Stimulated activated naive CD8-positive, alpha-beta T cell treated with anti-CD3 and anti-CD28 coated beads, Interleukin-15, Interleukin-2, amounts not matched to agents 100 U/mL and 50 U/mL, for 24 hours (primary cell): ENCODE results near the gene C11orf98.
"Not testable (repeated sequence)": the region's sequence is repeated elsewhere in the genome, so short reads cannot be mapped to it uniquely, and the experiment has no call there.

Experiments
- ATAC-seq: fragments of 150-1000 bp; cut with Tn5 transposase; one replicate; pipeline ENCODE4 v1.10.0; 2021
- DNase-seq: peaks from one replicate; pipeline ENCODE4 v3.0.0; 2021

C11orf98 gene

GRCh38 chr11:62665075-62665598 lies at the start of gene C11orf98, which contains the start of gene CSKMT:
C11orf98 (minus strand) TSS chr11:62665210; CDS start chr11:62665169, 41 bp downstream.
CSKMT (plus strand) TSS chr11:62665312; CDS start chr11:62665880, 568 bp downstream.
- ATAC-seq, result peak; percentile 89
- DNase-seq, result peak; percentile 97

- ATAC-seq (no peak), DNase-seq (no peak)
These were observed 48.3 kb upstream of the C11orf98 start for GRCh38 chr11:62713343-62713742.

GRCh38 chr11:62712861-62713260 lies 47.9 kb upstream of the C11orf98 start:
- no peak for DNase-seq
- ATAC-seq, result no peak

GRCh38 chr11:62712276-62712812 lies 47.3 kb upstream of the C11orf98 start:
- no peak for ATAC-seq
- no peak for DNase-seq

DNA sequence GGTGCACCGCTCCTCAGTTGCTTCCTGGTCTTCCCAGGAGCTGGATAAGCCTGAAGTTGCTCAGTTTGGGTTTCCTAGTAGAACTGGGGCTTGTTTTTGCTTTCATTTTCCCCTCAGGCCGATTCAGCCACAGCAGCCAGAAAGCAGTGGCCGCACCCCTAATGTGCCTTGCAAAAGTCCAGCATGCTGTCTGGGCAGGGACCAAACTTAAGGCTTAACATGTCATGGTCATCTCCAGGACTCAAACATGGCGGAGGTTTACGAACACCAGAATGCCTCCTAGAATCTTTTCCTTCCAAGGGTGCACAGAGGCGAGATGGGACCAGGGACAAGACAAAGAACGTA lies 45.0 kb upstream of the C11orf98 start:
- DNase-seq (peak; percentile 33), ATAC-seq (no peak)

DNA sequence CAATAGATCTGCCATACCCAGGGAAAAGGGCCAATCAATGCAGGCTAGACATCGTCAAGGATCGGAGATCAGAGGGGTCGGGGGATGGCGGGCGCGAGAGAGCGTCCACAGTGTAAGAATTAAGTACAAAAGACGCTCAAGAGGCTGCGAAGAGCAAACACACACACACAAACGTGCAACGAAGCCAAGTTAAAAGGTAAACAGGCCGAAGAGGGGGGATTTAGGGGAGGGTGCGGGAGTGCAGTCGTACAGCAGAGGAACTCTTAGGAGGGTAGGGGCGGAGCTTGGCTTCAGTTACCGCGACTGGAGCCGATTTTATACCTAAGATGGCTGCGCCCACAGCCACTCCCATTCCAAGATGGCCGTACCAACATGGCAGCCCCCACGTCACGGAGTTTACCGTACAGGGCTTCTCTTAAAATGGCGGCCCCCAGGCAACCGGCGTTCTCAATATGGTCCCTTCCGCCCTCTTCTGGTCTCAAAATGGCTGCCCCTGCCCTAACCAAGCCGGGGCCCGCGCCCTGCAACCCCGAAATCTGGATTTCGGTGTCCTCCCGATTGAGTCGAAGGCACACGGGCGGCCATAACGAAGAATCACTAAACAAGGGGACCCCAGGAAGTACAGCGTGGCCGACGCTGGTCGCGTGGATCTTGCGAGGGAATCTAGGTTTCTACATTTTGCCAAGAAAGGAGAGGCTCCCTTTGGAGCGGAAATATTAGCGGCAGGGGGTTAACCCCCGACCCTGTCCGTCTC lies 44.4 kb upstream of the C11orf98 start:
- DNase-seq, result peak; percentile 94
- ATAC-seq, result peak; percentile 86

GRCh38 chr11:62708793-62709192 lies 43.8 kb upstream of the C11orf98 start:
- peak; percentile 55 for DNase-seq
- peak; percentile 15 for ATAC-seq

DNA sequence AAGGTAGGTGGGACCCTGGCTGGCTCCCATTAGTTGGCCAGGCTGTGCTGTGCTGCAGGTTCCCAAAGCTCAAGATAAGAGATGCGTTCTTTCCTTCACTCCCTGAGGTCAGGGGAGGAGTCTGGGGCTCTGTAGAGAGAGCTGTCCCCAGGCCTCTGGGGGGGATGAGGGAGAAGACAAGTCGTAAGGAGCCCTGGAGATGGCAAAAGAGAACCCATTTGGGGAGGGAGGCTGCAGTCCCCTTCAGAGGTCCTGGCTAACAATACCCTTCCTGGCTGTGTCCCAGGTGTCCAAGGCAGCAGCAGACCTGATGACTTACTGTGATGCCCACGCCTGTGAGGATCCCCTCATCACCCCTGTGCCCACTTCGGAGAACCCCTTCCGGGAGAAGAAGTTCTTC lies 43.4 kb upstream of the C11orf98 start:
- DNase-seq, result no peak
- ATAC-seq, result no peak

GRCh38 chr11:62707277-62707861 lies 42.4 kb upstream of the C11orf98 start, which contains the start of the genes BSCL2 and GNG3:
BSCL2 (minus strand) TSS chr11:62707424; CDS start chr11:62707195, 229 bp downstream.
GNG3 (plus strand) TSS chr11:62707676; CDS start chr11:62708296, 620 bp downstream.
- no peak for ATAC-seq
- DNase-seq, result no peak

- no peak for ATAC-seq
These were observed 41.8 kb upstream of the C11orf98 start for GRCh38 chr11:62706850-62707247.

GRCh38 chr11:62705880-62706849 lies 41.2 kb upstream of the C11orf98 start:
- peak; percentile 78 for ATAC-seq

More at GRCh38 chr11:62706850-62707247, 41.8 kb upstream of the C11orf98 start:
- DNase-seq, result no peak

DNA sequence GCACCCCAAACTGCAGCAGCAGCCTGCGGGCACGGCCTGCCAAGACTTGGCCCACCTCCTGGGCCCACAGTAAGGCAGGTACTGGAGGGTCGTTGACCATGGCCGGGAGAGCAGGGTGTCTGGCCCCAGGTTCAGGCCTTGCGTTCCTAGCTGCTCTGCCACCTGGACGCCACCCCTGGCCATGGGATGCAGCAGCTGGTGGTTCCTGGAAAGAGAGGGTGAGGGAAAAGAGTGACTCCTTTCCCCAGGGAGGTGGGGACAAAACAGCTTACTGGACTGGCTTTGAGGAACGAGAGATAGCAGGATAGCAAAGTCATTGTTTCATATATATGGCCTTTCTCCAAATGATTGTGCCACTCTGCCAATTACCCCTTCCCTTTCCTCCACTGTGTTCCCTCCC lies 40.4 kb upstream of the C11orf98 start:
- no peak for DNase-seq
- no peak for ATAC-seq

More at GRCh38 chr11:62705880-62706849, 41.2 kb upstream of the C11orf98 start:
- peak; percentile 97 for DNase-seq

DNA sequence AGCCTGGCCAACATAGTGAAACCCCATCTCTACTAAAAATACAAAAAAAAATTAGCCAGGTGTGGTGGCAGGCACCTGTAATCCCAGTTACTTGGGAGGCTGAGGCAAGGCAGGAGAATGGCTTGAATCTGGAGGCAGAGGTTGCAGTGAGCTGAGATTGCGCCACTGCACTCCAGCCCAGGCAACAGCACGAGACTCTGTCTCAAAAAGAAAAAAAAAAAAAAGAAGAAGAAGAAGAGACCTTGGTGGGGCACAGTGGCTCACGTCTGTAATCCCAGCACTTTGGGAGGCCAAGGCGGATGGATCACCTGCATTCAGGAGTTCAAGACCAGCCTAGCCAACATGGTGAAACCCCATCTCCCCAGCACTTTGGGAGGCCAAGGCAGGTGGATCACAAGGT lies 38.9 kb upstream of the C11orf98 start:
- not testable (repeated sequence) for DNase-seq, ATAC-seq

GRCh38 chr11:62702246-62702645 lies 37.2 kb upstream of the C11orf98 start:
- no peak for DNase-seq
- ATAC-seq, result no peak

- ATAC-seq, result peak; percentile 80
- peak; percentile 82 for DNase-seq
These were observed 29.6 kb upstream of the C11orf98 start for GRCh38 chr11:62694455-62695167.

GRCh38 chr11:62693624-62694023 lies 28.6 kb upstream of the C11orf98 start:
- not testable (repeated sequence) for DNase-seq

DNA sequence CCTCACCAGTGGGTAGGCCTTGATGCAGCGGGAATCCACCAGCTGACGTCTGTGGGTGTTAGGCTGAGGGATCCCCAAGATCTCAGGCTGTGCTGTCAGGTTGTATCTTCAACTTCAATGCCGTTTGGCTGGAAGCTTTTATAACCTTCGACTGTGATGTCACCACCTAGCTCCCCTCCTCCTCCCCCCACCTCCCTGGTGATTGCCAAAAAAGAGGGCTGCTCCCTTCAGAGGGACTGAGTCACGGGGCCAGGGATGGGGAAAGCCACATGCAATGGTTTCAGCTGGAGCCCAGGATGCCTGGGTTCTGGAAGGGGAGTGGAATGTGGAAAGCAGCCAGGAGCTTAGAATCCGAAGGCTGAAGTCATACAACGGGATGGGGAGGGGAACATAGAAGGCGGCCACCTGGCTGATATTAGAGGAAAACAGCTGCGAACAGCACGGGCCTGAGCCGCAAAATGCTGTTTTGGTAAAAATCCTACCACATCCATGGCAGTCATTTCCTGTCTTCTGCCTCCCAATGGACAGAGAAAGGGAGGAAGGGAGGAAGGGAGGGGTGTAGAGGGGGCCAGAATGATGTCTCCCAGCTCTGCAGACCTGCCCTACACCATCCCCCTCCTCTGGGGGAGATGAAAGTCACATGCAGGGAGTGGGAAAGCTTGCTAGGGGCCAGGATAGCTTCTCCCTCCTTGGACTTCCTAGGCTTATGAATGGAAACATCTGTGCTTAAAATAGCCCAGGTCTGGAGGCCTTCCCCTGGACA lies 24.6 kb upstream of the C11orf98 start, which contains the start of gene LRRN4CL:
Gene LRRN4CL, minus strand, starts transcription at position 110 of the 763 bp plus-strand sequence. CDS start 1,022 bp downstream, outside the sequence.
- DNase-seq, result no peak
- ATAC-seq, result no peak

More at GRCh38 chr11:62693624-62694023, 28.6 kb upstream of the C11orf98 start:
- ATAC-seq, result not testable (repeated sequence)

- no peak for DNase-seq
- no peak for ATAC-seq
These were observed 23.5 kb upstream of the C11orf98 start for GRCh38 chr11:62688491-62688890.

GRCh38 chr11:62687508-62688396 lies 22.7 kb upstream of the C11orf98 start:
- peak; percentile 20 for ATAC-seq
- DNase-seq, result no peak
